Ishikawa (cell line): ENCODE data around the gene ICA1.

Experiments
- CEBPB ChIP-seq: IDR thresholded peaks from 2 replicates; pipeline ENCODE4 v1.6.1; 2012
- CREB1 ChIP-seq: IDR thresholded peaks from 2 replicates; pipeline ENCODE4 v1.6.1; 2012; ENCODE audit warnings: low read depth
- EGR1 ChIP-seq: IDR thresholded peaks from 2 replicates; pipeline ENCODE4 v1.6.1; 2012
- EP300 ChIP-seq: IDR thresholded peaks from 2 replicates; pipeline ENCODE4 v1.6.1; 2012; ENCODE audit warnings: borderline replicate concordance
- FOXM1 ChIP-seq: IDR thresholded peaks from 2 replicates; pipeline ENCODE4 v1.6.1; 2012; ENCODE audit warnings: low read depth, borderline replicate concordance
- MAX ChIP-seq: IDR thresholded peaks from 2 replicates; pipeline ENCODE4 v1.6.1; 2012
- NFIC ChIP-seq: IDR thresholded peaks from 2 replicates; pipeline ENCODE4 v1.6.1; 2012
- RAD21 ChIP-seq: IDR thresholded peaks from 2 replicates; pipeline ENCODE4 v1.6.1; 2012; ENCODE audit warnings: low read depth
- TAF1 ChIP-seq: IDR thresholded peaks from 2 replicates; pipeline ENCODE4 v1.6.1; 2012; ENCODE audit warnings: low read depth, mild to moderate bottlenecking
- TCF12 ChIP-seq: IDR thresholded peaks from 2 replicates; pipeline ENCODE4 v1.6.1; 2012; ENCODE audit warnings: low read depth
- TEAD4 ChIP-seq: IDR thresholded peaks from 2 replicates; pipeline ENCODE4 v1.6.1; 2012
- YY1 ChIP-seq: IDR thresholded peaks from 2 replicates; pipeline ENCODE4 v1.6.1; 2012; ENCODE audit warnings: low read depth
- ZBTB7A ChIP-seq: IDR thresholded peaks from 2 replicates; pipeline ENCODE4 v1.6.1; 2012; ENCODE audit warnings: low read depth
- TF ChIP-seq, protein P1 (sequence below): IDR thresholded peaks from 2 replicates; pipeline ENCODE4 v1.6.1; 2012; ENCODE audit warnings: low read depth, mild to moderate bottlenecking
- TF ChIP-seq, protein P2 (sequence below): IDR thresholded peaks from 2 replicates; pipeline ENCODE4 v1.6.1; 2012

The ICA1 gene

DNA sequence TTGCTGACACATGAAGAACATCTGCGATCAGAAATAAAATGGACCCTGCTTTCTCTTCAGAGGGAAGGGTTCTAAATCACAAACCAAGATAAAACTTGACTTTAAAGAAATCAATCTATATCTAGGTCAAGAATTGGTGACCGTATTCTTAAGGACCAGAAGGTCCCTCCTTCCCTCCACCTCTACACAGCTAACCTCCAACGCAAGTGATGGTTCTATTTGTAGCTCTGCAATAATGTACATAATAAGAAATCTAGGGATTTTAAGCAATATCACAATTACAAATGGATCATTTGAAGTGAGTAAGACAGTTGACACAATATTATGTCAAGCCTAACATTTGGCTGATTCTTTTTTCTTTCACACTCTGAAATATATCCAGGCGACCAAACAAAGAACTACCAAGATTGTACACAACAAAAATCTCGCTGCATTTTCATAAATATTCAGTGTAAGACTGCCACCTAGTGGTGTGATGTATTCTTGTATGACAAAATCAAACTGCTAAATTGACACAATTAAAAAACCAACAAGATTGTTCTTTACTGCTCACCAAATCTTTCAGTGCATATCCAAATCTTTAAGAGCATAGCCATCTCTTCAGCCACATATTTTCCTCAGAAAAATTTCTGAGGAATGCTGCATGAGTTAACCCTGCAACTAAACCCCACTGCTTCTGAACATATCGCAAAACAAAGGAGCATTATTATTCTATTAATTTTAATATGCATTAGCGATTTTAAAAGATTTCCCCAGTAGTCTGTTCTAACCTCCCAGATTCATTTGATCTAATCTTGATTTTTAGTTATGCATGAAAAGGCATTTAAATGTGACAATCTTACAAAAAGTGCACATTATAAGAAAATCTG lies 44.5 kb downstream of the ICA1 start:
- TF ChIP-seq RAD21 (peak; percentile 67), TCF12 (no peak)

DNA sequence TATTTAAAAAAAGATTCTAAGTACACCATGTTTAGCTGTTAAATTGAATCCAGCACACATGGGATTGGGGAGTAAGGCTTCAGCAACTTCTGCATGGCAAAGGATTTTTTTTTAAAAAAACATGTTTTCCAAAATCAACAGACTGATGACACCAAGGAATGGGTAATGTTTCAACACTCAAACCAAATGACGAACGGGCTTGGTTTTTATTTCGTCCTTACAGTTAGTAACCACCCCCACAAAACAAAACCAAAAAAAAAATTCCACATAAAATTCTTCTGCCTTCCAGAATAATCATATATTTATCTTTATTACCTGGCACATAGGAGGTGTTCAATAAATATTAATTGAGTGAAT lies 45.7 kb downstream of the ICA1 start:
- TF ChIP-seq MAX (no peak), TCF12 (no peak), FOXM1 (no peak), YY1 (no peak), RAD21 (no peak), ZBTB7A (no peak)
- TF ChIP-seq, protein P1, sequence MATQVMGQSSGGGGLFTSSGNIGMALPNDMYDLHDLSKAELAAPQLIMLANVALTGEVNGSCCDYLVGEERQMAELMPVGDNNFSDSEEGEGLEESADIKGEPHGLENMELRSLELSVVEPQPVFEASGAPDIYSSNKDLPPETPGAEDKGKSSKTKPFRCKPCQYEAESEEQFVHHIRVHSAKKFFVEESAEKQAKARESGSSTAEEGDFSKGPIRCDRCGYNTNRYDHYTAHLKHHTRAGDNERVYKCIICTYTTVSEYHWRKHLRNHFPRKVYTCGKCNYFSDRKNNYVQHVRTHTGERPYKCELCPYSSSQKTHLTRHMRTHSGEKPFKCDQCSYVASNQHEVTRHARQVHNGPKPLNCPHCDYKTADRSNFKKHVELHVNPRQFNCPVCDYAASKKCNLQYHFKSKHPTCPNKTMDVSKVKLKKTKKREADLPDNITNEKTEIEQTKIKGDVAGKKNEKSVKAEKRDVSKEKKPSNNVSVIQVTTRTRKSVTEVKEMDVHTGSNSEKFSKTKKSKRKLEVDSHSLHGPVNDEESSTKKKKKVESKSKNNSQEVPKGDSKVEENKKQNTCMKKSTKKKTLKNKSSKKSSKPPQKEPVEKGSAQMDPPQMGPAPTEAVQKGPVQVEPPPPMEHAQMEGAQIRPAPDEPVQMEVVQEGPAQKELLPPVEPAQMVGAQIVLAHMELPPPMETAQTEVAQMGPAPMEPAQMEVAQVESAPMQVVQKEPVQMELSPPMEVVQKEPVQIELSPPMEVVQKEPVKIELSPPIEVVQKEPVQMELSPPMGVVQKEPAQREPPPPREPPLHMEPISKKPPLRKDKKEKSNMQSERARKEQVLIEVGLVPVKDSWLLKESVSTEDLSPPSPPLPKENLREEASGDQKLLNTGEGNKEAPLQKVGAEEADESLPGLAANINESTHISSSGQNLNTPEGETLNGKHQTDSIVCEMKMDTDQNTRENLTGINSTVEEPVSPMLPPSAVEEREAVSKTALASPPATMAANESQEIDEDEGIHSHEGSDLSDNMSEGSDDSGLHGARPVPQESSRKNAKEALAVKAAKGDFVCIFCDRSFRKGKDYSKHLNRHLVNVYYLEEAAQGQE, result no peak
- TF ChIP-seq, protein P2, sequence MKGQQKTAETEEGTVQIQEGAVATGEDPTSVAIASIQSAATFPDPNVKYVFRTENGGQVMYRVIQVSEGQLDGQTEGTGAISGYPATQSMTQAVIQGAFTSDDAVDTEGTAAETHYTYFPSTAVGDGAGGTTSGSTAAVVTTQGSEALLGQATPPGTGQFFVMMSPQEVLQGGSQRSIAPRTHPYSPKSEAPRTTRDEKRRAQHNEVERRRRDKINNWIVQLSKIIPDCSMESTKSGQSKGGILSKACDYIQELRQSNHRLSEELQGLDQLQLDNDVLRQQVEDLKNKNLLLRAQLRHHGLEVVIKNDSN, result no peak

DNA sequence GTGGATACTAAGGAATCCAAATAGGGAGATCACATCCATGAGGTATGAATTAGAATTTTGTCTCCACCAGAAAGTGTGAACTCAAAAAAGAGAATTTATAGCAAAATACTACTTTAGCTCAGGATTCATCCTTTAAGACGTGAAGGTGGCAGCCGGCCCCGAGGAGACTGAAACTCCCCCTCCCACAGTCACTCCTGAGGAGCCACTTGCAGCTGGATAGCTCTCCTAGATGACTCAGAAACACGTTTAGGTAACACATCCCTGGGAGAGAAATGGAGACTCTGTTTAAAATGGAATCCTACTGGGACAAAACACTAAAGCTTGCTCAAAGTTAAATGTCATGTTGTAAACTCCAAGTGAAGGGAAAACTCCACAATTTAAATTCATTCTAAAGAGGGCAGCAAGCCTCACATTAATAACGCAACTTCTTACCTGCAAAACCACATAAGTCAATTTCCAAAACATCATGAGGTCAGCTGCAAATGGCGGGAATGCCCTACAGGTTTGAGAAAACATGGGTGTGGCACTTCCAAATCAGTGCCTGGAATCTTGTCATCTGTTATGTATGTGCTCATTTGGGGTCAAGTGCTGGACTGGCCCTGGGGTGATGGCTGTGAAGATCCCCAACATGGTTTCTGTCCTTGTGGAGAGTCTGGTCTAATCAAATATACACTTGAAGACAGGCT lies 46.2 kb downstream of the ICA1 start:
- TF ChIP-seq MAX (no peak), RAD21 (no peak), FOXM1 (no peak), TCF12 (no peak), CEBPB (no peak)

- TF ChIP-seq NFIC (no peak), TAF1 (no peak), MAX (no peak), TEAD4 (no peak), EGR1 (no peak), EP300 (no peak), TCF12 (no peak), CEBPB (no peak), YY1 (no peak), FOXM1 (no peak), ZBTB7A (no peak), RAD21 (no peak), CREB1 (no peak)
- TF ChIP-seq, protein P1, result no peak
- TF ChIP-seq, protein P2, result no peak
Measured at GRCh38 chr7:8214244-8214824, 47.6 kb downstream of the ICA1 start.

DNA sequence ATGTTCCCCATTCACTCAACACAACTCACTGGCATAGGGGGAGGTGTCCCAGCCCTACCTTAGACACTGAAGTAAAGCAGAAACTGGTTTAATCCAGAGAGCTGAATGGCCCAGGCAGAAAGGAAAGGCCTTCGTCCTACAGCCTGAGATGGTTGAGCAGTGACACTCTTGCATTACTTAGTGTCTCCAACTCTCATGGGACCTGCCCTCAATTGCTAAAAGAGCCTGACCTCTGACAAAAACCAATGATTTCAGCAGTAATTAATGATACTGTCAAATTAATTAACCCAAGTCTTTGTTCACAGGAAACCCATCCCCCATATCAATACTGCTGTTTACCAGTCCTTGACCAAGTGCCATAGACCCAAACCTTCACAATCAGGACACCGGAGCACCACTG lies 48.6 kb downstream of the ICA1 start:
- no peak for TF ChIP-seq FOXM1
- TF ChIP-seq MAX, result no peak
- no peak for TF ChIP-seq CREB1
- TF ChIP-seq ZBTB7A, result no peak
- TF ChIP-seq, protein P2, result no peak
- TF ChIP-seq, protein P1, result no peak
- TF ChIP-seq NFIC, result no peak
- TF ChIP-seq TEAD4, result no peak
- no peak for TF ChIP-seq EGR1
- TF ChIP-seq YY1, result no peak
